CD8-positive, alpha-beta memory T cell (primary cell): ENCODE results near the gene FIGN. TPM values are rescaled to one million over a fixed set of nuclear protein-coding genes. Genes with fewer than 3 reads are reported as not detected.

ENCODE experiments used
- CTCF ChIA-PET: fragments of 350-600 bp; sonication (Branson Sonifier 250); formaldehyde crosslinking; loops from one replicate; lab custom pipeline; 2021; ENCODE audit warnings: antibody characterized with exemption; lab: Charles Lee
- POLR2A ChIA-PET: fragments of 350-600 bp; sonication (Branson Sonifier 250); formaldehyde crosslinking; loops from one replicate; lab custom pipeline; 2021; ENCODE audit warnings: antibody characterized with exemption; lab: Charles Lee
- DNase-seq, 5 donors: peaks; one replicate each; pipeline versions ENCODE4 v3.0.0 to v3.0.0-alpha.2; 2020 to 2022; ENCODE audit warnings: mixed read lengths in 1 of 5
- H3K27ac ChIP-seq: one replicate; pipeline ENCODE4 v1.7.0; 2013; ENCODE audit warnings: low read depth, mild to moderate bottlenecking, low read length, moderate library complexity
- H3K27me3 ChIP-seq: 2 replicates; pipeline ENCODE4 v1.7.0; 2013; ENCODE audit warnings: low read length, mild to moderate bottlenecking; ENCODE audit not compliant: insufficient read depth, poor library complexity, severe bottlenecking
- H3K36me3 ChIP-seq: 2 replicates; pipeline ENCODE4 v1.7.0; 2013; ENCODE audit warnings: mild to moderate bottlenecking, low read length, moderate library complexity; ENCODE audit not compliant: insufficient read depth
- H3K4me1 ChIP-seq: 2 replicates; pipeline ENCODE4 v1.7.0; 2013; ENCODE audit warnings: mild to moderate bottlenecking, low read length, moderate library complexity; ENCODE audit not compliant: insufficient read depth
- H3K4me3 ChIP-seq: 2 replicates; pipeline ENCODE4 v1.7.0; 2013; ENCODE audit warnings: mild to moderate bottlenecking, low read length
- H3K9me3 ChIP-seq: 2 replicates; pipeline ENCODE4 v1.7.0; 2013; ENCODE audit warnings: mild to moderate bottlenecking, low read length
- H3K27ac Mint-ChIP-seq, 8 donors: one replicate each; pipeline ENCODE4 v1.8.0; 2020 to 2021; ENCODE audit warnings: mixed read lengths in 8 of 8, mild to moderate bottlenecking in 6 of 8, inconsistent platforms in 3 of 8, moderate library complexity in 3 of 8
- H3K27me3 Mint-ChIP-seq, 2 donors: one replicate each; pipeline ENCODE4 v1.8.0; 2020 to 2021; ENCODE audit warnings: mixed read lengths in 2 of 2, mild to moderate bottlenecking in 1 of 2, moderate library complexity in 1 of 2
- H3K36me3 Mint-ChIP-seq, 3 donors: one replicate each; pipeline ENCODE4 v1.8.0; 2020 to 2021; ENCODE audit warnings: mixed read lengths in 3 of 3, inconsistent platforms in 1 of 3, mild to moderate bottlenecking in 1 of 3
- H3K4me1 Mint-ChIP-seq, 3 donors: one replicate each; pipeline ENCODE4 v1.8.0; 2020 to 2021; ENCODE audit warnings: mixed read lengths in 3 of 3, inconsistent platforms in 1 of 3, mild to moderate bottlenecking in 1 of 3
- H3K4me3 Mint-ChIP-seq, 7 donors: one replicate each; pipeline ENCODE4 v1.8.0; 2020 to 2021; ENCODE audit warnings: mixed read lengths in 7 of 7, mild to moderate bottlenecking in 6 of 7, moderate library complexity in 4 of 7, inconsistent platforms in 2 of 7
- H3K9me3 Mint-ChIP-seq, 5 donors: one replicate each; pipeline ENCODE4 v1.8.0; 2020 to 2022; ENCODE audit warnings: mixed read lengths in 5 of 5, mild to moderate bottlenecking in 3 of 5, moderate library complexity in 2 of 5, inconsistent platforms in 1 of 5
- polyA plus RNA-seq: library from polyadenylated mRNA; unstranded; fragments of 300-500 nt; fragmentation: Illumina TruSeq; gene quantifications from one replicate; pipeline ENCODE4 v1.2.3, GENCODE V29; 2021
- total RNA-seq, 2 experiments: library from RNA; stranded (reverse); gene quantifications; one replicate each; pipeline ENCODE4 v1.2.3, GENCODE V29; 2021

The FIGN gene
- total and polyA plus RNA-seq, 3 experiments from 2014 or later = not detected

GRCh38 chr2:163630836-163631235 lies 105.0 kb downstream of the FIGN start:
- H3K4me3 Mint-ChIP-seq = no peak overlapping the region
- H3K4me3 ChIP-seq = no peak overlapping the region
- peaks cover 0 to 20% (median 4%) of the 10 kb centered on the region in 5 donors for H3K9me3 Mint-ChIP-seq
- no peaks in the 10 kb centered on the region for H3K4me1 Mint-ChIP-seq
- no peaks in the 10 kb centered on the region for H3K4me1 ChIP-seq
- DNase-seq = no peak
- no peaks in the 10 kb centered on the region for H3K9me3 ChIP-seq
- no peaks in the 10 kb centered on the region for H3K36me3 ChIP-seq
- H3K27me3 ChIP-seq = no peaks in the 10 kb centered on the region
- ChIA-PET CTCF (no interaction called here), POLR2A (no interaction called here)
- H3K27me3 Mint-ChIP-seq = no peaks in the 10 kb centered on the region
- H3K27ac ChIP-seq = no peak overlapping the region
- no peaks in the 10 kb centered on the region for H3K36me3 Mint-ChIP-seq
- no peak overlapping the region for H3K27ac Mint-ChIP-seq

- H3K9me3 Mint-ChIP-seq = peaks cover 0 to 32% (median 2%) of the 10 kb centered on the region in 5 donors
- no peaks in the 10 kb centered on the region for H3K4me1 Mint-ChIP-seq
- ChIA-PET CTCF (no interaction called here), POLR2A (no interaction called here)
- Histone ChIP-seq H3K4me3 (no peak overlapping the region), H3K9me3 (no peaks in the 10 kb centered on the region), H3K4me1 (no peaks in the 10 kb centered on the region), H3K36me3 (no peaks in the 10 kb centered on the region), H3K27ac (no peak overlapping the region), H3K27me3 (no peaks in the 10 kb centered on the region)
- no peak overlapping the region for H3K27ac Mint-ChIP-seq
- H3K4me3 Mint-ChIP-seq = no peak overlapping the region
- no peaks in the 10 kb centered on the region for H3K36me3 Mint-ChIP-seq
- DNase-seq = no peak
- no peaks in the 10 kb centered on the region for H3K27me3 Mint-ChIP-seq
Observed at GRCh38 chr2:163626639-163627109, 109.1 kb downstream of the FIGN start.

- H3K4me1 Mint-ChIP-seq = no peaks in the 10 kb centered on the region
- Histone ChIP-seq H3K36me3 (no peaks in the 10 kb centered on the region), H3K9me3 (no peaks in the 10 kb centered on the region), H3K27me3 (no peaks in the 10 kb centered on the region), H3K4me1 (no peaks in the 10 kb centered on the region), H3K27ac (no peak overlapping the region), H3K4me3 (no peak overlapping the region)
- no peaks in the 10 kb centered on the region for H3K27me3 Mint-ChIP-seq
- no peaks in the 10 kb centered on the region for H3K36me3 Mint-ChIP-seq
- POLR2A ChIA-PET = no interaction called here
- H3K27ac Mint-ChIP-seq = no peak overlapping the region
- no peak overlapping the region for H3K4me3 Mint-ChIP-seq
- no peak for DNase-seq
- H3K9me3 Mint-ChIP-seq = peaks cover 0 to 31% (median 2%) of the 10 kb centered on the region in 5 donors
- CTCF ChIA-PET = no interaction called here
Observed at GRCh38 chr2:163626208-163626607, 109.6 kb downstream of the FIGN start.

GRCh38 chr2:163625632-163626031 lies 110.2 kb downstream of the FIGN start:
- Mint-ChIP-seq H3K27me3 (no peaks in the 10 kb centered on the region), H3K36me3 (no peaks in the 10 kb centered on the region), H3K9me3 (peaks cover 0 to 26% (median 2%) of the 10 kb centered on the region in 5 donors), H3K4me3 (no peak overlapping the region), H3K4me1 (no peaks in the 10 kb centered on the region), H3K27ac (no peak overlapping the region)
- ChIA-PET POLR2A (no interaction called here), CTCF (no interaction called here)
- no peak overlapping the region for H3K27ac ChIP-seq
- no peaks in the 10 kb centered on the region for H3K4me1 ChIP-seq
- H3K9me3 ChIP-seq = no peaks in the 10 kb centered on the region
- no peak overlapping the region for H3K4me3 ChIP-seq
- no peak for DNase-seq
- H3K36me3 ChIP-seq = no peaks in the 10 kb centered on the region
- no peaks in the 10 kb centered on the region for H3K27me3 ChIP-seq

- Mint-ChIP-seq H3K4me3 (no peak overlapping the region), H3K9me3 (peaks cover 0 to 35% (median 5%) of the 10 kb centered on the region in 5 donors), H3K36me3 (no peaks in the 10 kb centered on the region), H3K27ac (no peak overlapping the region), H3K27me3 (no peaks in the 10 kb centered on the region), H3K4me1 (no peaks in the 10 kb centered on the region)
- Histone ChIP-seq H3K9me3 (no peaks in the 10 kb centered on the region), H3K36me3 (no peaks in the 10 kb centered on the region), H3K4me3 (no peak overlapping the region), H3K4me1 (no peaks in the 10 kb centered on the region), H3K27me3 (no peaks in the 10 kb centered on the region), H3K27ac (no peak overlapping the region)
- DNase-seq = no peak
- POLR2A ChIA-PET = no interaction called here
- CTCF ChIA-PET = no interaction called here
Observed at GRCh38 chr2:163621445-163622004, 114.3 kb downstream of the FIGN start.

- no peak overlapping the region for H3K27ac ChIP-seq
- no peaks in the 10 kb centered on the region for H3K27me3 Mint-ChIP-seq
- CTCF ChIA-PET = no interaction called here
- H3K27ac Mint-ChIP-seq = no peak overlapping the region
- no peaks in the 10 kb centered on the region for H3K4me1 Mint-ChIP-seq
- no peak for DNase-seq
- H3K4me3 Mint-ChIP-seq = no peak overlapping the region
- H3K9me3 ChIP-seq = no peaks in the 10 kb centered on the region
- POLR2A ChIA-PET = no interaction called here
- no peaks in the 10 kb centered on the region for H3K36me3 ChIP-seq
- peaks cover 0 to 17% (median 4%) of the 10 kb centered on the region in 5 donors for H3K9me3 Mint-ChIP-seq
- H3K4me3 ChIP-seq = no peak overlapping the region
- no peaks in the 10 kb centered on the region for H3K27me3 ChIP-seq
- no peaks in the 10 kb centered on the region for H3K4me1 ChIP-seq
- no peaks in the 10 kb centered on the region for H3K36me3 Mint-ChIP-seq
Observed at GRCh38 chr2:163617517-163617916, 118.3 kb downstream of the FIGN start.

GRCh38 chr2:163613266-163613731 lies 122.5 kb downstream of the FIGN start:
- CTCF ChIA-PET = no interaction called here
- peaks cover 0 to 11% (median 5%) of the 10 kb centered on the region in 5 donors for H3K9me3 Mint-ChIP-seq
- DNase-seq = no peak
- H3K4me3 Mint-ChIP-seq = no peak overlapping the region
- no peak overlapping the region for H3K4me3 ChIP-seq
- H3K4me1 ChIP-seq = no peaks in the 10 kb centered on the region
- H3K27me3 Mint-ChIP-seq = no peaks in the 10 kb centered on the region
- H3K36me3 ChIP-seq = no peaks in the 10 kb centered on the region
- no peaks in the 10 kb centered on the region for H3K4me1 Mint-ChIP-seq
- POLR2A ChIA-PET = no interaction called here
- H3K9me3 ChIP-seq = no peaks in the 10 kb centered on the region
- no peaks in the 10 kb centered on the region for H3K27me3 ChIP-seq
- H3K27ac Mint-ChIP-seq = no peak overlapping the region
- H3K36me3 Mint-ChIP-seq = no peaks in the 10 kb centered on the region
- H3K27ac ChIP-seq = no peak overlapping the region

- H3K27me3 ChIP-seq = no peaks in the 10 kb centered on the region
- H3K27ac Mint-ChIP-seq = no peak overlapping the region
- CTCF ChIA-PET = no interaction called here
Observed at GRCh38 chr2:163612332-163612731, 123.5 kb downstream of the FIGN start.

More at GRCh38 chr2:163612332-163612731, 123.5 kb downstream of the FIGN start:
- Histone ChIP-seq H3K27ac (no peak overlapping the region), H3K9me3 (no peaks in the 10 kb centered on the region), H3K36me3 (no peaks in the 10 kb centered on the region), H3K4me1 (no peaks in the 10 kb centered on the region), H3K4me3 (no peak overlapping the region)
- Mint-ChIP-seq H3K27me3 (no peaks in the 10 kb centered on the region), H3K9me3 (peaks cover 0 to 15% (median 7%) of the 10 kb centered on the region in 5 donors), H3K4me3 (no peak overlapping the region), H3K36me3 (no peaks in the 10 kb centered on the region), H3K4me1 (no peaks in the 10 kb centered on the region)
- POLR2A ChIA-PET = no interaction called here
- DNase-seq = no peak
